ENCODE results near the gene GDPD1.
A peak's percentile ranks its signal among the peaks of the same experiment; 100 is the strongest.
"Not testable (repeated sequence)": the region's sequence is repeated elsewhere in the genome, so short reads cannot be mapped to it uniquely, and the experiment has no call there.

GDPD1 gene

DNA sequence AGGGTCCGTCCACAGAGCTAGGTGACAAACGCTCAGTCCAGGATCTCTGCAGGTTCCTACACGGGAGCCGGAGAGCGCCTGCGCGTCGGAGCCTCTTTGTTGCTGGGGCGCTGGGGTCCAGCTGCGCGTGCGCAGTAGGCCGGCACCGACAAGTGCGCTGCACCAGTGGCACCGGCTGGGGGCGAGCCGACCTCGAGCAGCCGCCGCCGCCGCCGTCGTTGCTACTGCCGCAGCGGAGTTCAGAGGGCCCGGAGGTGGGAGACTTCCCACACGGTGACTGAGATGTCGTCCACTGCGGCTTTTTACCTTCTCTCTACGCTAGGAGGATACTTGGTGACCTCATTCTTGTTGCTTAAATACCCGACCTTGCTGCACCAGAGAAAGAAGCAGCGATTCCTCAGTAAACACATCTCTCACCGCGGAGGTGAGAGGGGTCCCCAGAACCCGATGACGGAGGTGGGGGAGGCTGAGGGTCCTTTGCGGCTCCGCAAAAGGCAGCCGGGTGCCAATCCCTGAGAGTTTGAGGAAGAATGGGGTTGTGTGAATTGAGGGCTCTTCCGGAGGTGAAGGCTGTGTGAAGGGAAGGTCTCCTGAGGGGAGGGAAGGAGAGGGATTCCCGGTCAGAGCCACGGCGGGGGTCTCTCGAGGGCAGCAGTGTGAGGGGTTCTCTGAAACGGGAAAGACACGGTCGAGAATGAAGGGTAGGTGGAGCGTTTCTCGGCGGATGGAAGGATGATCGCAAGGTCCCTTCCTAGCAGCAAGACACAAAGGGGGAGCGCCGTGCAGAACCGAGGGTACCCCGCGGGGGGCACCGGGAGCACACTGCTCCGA is at the start of gene GDPD1:
Gene GDPD1 (plus strand): TSS at position 184 of the 831 bp plus-strand sequence. CDS start 99 bp downstream, at position 283.
- peak; percentile 89 to 99 (median 96) for DNase-seq
- intact Hi-C loops (cut with DNase I): loop anchor here (10.0 kb wide), 1 partner anchor 104 kb away; no protein-coding TSS in a partner anchor

DNA sequence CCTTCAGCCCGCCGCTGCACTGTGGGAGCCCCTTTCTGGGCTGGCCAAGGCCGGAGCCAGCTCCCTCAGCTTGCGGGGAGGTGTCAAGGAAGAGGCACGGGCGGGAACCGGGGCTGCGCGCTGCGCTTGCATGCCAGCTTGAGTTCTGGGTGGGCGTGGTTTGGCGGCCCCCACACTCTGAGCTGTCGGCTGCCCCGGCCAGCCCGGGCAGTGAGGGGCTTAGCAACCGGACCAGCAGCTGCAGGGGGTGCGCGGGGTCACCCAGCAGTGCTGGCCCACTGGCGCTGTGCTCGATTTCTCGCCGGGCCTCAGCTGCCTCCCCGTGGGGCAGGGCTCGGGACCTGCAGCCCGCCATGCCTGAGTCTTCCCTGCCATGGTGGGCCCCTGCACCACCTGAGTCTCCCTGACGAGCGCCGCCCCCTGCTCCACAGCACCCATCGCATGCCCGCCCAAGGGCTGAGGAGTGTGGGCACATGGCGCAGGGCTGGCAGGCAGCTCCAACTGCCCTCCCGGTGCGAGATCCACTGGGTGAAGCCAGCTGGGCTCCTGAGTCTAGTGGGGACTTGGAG is 47.8 kb upstream of the GDPD1 start:
- no peak for DNase-seq
- intact Hi-C loops (cut with DNase I): no loop called here

DNA sequence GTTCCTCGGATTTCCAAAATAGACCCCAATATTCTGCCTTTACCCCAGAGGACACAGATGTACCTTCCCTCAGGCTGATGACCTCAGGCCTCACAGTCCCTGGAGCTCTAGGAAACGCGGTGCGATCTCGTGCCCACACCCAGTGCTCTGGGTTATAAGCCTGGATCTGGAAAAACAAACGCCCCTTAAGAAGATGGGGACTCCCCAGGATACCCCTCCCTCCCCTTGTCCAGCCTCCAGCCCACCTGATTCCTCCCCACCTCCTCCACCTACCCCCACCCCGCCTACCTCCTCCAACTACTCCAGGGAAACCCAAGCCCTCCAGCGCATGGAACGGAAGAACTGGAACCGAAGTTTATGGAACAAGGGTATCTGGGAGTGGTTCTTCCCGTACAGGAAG is 45.6 kb upstream of the GDPD1 start:
- intact Hi-C loops (cut with DNase I): no loop called here

DNA sequence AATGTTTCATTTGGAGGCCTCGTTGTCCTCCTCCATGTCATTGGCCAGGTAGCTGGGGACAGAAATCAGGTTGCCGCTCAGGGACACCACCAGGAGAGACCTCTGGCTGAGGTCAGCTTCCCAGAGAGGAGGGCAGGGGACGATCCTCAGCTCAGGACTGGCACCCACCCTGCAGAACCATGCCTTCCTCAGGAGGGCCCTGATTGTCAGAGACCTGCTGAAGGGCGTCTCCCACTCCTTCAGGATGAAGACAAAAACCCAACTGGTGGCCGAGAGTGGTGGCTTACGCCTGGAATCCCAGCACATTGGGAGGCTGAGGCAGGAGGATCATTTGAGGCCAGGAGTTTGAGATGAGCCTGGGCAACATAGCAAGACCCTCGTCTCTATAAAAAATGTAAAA is 45.2 kb upstream of the GDPD1 start:
- DNase-seq: no peak
- intact Hi-C loops (cut with DNase I): no loop called here

More for the DNA sequence above, 45.6 kb upstream of the GDPD1 start:
- no peak for DNase-seq

DNA sequence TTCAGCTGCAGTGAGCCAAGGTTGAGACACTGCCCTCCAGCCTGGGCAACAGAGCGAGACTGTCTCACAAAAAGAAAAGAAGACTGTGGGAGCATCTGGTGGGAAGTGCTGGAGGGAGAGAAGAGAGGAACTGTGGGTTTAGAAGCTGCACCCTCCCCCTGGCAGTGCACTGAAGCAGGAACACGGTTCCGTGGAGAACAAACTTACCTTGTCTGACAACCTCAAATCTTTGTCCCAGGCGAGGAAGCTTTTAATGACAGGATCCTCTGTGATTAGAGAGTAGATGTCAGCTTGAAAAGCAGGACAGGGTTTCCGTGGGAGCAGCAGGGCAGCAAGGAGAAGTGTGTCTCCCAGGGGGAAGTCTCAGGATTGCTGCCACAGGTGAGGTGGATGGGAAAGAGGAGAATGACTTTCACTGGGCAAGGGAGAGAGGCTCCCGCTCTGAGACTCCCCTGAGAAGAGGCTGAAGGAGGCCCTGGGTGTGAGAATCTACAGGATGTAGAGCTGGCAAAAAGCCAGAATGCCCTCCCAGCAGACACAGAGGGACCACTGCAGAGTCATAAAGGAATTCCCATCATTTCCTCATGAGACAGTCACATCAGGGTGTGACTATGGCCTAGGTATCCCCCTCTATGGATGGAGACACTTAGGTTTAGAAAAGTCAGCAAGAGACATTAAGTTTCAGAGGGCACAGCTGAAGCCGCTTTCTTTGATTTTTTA is 41.9 kb upstream of the GDPD1 start:
- intact Hi-C loops (cut with DNase I): no loop called here

DNA sequence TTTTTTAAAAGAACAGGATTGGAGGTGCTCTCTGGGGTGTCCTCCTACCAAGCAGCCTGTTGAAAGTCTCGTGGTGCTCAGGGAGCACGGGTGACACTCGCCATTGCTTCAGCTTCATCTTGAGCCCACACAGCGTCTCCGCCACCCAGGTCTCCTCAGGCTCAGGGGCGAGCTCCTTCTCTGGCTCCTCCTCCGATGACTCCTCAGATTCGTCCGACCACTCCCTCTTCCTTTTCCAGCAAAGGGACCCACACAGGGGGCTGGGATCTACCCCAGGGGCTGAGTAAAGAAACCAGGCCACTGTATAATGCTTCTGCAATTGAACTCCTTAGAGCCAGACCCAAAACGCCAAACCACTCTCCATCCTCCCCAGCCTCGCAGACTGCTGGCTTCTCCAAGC is 40.7 kb upstream of the GDPD1 start:
- intact Hi-C loops (cut with DNase I); DNase-seq: not testable (repeated sequence)

More for the DNA sequence above, 41.9 kb upstream of the GDPD1 start:
- DNase-seq: peak in 1 of 42 donors; percentile 13

DNA sequence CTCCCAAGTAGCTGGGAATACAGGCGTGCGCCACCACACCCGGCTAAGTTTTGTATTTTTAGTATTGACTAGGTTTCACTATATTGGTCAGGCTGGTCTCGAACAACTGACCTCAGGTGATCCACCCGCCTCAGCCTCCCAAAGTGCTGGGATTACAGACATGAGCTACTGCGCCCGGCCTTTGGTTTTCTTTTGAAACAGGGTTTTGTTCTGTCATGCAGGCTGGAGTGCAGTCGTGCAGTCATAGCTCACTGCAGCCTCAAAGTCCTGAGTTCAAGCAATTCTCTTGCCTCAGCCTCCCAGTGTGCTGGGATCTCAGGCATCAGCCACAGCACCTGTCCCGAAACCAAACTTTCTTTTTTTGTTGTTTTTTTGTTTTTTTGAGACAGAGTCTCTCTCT is 39.7 kb upstream of the GDPD1 start:
- intact Hi-C loops (cut with DNase I): no loop called here

DNA sequence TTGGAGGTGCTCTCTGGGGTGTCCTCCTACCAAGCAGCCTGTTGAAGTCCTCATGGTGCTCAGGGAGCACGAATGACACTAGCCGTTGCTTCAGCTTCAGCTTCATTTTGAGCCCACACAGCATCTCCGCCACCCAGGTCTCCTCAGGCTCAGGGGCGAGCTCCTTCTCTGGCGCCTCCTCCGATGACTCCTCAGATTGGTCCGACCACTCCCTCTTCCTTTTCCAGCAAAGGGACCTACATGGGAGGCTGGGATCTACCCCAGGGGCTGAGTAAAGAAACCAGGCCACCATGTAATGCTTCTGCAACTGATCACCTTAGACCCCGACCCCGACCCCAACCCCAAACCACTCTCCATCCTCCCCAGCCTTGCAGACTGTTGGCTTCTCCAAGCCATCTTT is 38.8 kb upstream of the GDPD1 start:
- intact Hi-C loops (cut with DNase I): no loop called here
- DNase-seq: no peak

More for the DNA sequence above, 39.7 kb upstream of the GDPD1 start:
- DNase-seq: no peak

DNA sequence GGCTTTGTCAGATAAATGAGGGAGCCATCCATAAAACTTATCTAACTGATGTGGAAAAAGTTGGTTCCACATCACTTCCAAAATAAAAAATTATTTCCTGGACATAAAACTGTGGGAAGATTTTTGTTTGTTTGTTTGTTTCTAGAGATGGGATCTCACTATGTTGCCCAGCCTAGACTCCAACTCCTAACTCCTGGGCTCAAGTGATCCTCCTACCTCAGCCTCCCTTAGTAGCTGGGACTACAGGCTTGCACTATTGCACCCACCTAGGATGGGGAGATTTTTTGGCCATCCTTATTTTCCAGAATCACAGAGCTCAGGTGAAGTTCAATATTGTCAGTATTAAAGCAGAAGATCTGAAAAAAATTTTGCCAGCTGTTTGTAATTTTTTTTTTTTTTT is 34.3 kb upstream of the GDPD1 start:
- intact Hi-C loops (cut with DNase I): no loop called here

DNA sequence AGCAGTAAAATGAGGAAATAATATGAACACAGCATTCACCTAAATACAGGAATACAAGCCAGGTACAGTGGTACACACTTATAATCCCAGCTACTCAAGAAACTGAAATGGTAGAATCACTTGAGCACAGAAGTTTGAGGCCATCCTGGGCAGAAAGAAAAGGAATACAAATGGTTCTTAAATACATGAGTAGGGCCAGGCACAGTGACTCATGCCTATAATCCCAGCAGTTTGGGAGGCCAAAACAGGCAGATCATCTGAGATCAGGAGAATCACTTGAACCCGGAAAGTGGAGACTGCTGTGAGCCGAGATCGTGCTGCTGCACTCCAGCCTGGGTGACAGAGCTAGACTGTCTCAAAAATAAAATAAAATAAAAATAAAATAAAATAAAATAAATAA is 33.5 kb upstream of the GDPD1 start:
- intact Hi-C loops (cut with DNase I): no loop called here
- no peak for DNase-seq

More for the DNA sequence above, 34.3 kb upstream of the GDPD1 start:
- no peak for DNase-seq

DNA sequence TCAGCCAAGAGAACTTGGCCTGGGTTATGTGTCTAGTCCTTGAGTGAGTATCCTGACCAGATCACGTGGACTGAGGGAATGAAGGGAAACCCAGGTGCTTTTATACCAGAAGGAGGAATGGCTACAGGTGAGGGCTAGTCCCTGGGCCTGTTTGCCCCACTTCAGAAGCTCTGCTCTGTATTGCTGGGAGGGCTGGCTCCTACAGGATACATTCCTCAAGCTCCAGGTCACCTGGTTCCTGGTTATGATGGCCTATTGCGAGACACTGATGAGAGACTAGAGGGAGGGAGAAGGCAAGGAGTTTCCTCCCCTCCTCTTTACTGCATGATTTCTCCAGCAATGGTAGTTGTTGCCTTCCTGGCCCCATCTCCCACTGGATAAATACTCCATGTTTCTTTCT is 29.5 kb upstream of the GDPD1 start:
- DNase-seq: no peak
- intact Hi-C loops (cut with DNase I): no loop called here

DNA sequence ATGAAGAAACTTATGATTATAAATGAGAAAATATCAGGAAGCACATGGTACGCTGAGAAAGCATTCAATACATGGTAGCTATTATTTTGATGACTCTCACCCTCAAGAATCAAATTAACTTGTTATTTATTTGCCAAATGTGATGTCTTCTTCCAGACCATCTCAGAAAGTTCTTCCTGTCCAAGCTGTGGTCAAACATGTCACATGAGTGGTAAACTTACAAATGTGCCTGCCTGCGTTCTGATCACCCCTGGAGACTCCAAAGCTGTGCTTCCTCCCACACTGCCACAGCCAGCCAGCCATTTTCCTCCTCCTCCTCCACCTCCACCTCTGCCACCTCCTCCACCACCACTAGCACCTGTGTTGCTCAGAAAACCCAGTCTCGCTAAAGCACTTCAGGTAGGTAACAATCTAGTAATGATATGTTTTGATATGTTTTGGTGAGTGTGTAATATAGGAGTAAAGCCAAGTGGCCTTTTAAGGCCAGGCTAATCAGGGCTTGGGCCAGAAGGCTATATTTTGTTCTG is 26.9 kb upstream of the GDPD1 start:
- intact Hi-C loops (cut with DNase I): no loop called here
- DNase-seq: no peak

DNA sequence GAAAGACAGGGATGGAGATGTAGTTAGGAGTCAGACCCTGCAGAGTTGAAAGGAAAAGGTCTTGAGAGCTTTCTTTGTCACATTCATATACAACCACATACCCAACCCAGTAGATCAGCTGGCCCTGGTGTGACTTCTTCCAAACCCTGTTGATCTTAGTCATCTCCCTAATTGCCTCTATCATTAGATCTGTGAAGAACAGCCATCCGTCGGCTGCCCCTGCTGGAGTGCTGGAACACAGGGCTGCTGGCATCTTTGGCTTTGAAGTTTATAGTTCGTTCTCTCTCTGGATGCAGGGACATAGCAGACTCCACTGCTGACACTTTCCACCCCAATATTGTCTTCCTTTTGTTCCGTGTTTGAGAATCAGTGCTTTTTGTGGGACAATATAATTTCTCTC is 20.9 kb upstream of the GDPD1 start:
- DNase-seq: no peak
- intact Hi-C loops (cut with DNase I): no loop called here

DNA sequence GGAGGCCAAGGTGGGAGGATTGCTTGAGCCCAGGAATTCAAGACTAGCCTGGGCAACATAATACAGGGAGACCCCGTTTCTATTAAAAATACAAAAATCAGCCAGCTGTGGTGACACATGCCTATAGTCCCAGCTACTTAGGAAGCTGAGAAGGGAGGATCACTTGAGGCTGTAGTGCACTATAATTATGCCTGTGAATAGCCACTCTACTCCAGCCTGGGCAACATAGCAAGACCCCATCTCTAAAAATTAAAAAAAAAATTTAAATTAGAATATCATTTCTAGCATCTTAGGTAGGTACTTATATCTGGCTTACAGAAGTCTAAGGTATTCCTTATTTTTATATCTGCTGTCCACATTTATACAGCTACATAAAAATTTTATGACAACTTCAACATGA is 18.0 kb upstream of the GDPD1 start:
- DNase-seq: no peak
- intact Hi-C loops (cut with DNase I): no loop called here

DNA sequence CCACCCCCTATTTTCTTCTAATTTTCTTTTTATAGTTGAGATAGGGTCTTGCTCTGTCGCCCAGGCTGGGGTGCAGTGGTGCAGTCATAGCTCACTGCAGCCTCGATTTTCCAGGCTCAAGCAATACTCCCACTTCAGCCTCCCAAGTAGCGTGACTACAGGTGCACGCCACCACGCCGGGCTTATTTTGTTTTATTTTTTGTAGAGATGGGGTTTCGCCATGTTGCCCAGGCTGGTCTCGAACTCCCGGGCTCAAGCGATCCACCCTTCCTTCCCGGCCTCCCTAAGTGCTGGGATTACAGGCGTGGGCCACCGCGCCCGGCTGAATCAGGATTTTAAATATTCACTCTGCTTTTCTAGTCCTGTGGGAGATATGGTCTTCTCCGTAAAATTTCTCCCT is 941 bp upstream of the GDPD1 start:
- intact Hi-C loops (cut with DNase I): no loop called here
- no peak for DNase-seq

DNA sequence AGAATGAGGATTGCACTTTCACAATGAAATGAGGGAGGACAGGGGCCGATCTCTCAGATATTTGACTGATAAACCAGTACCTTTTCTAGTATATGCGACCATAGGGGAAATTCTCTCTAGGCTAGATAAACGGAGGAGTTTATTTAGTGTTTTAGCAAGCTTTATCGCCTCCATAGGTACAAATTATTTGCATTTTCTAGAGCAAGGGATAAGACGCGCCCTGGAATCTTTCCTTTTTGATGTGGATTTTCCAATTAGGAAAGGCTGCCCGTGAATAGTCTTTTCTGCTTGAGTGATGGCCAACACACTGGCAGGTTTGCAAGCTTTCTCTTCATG is 351 bp upstream of the GDPD1 start:
- intact Hi-C loops (cut with DNase I): loop anchor here (10.0 kb wide), 1 partner anchor 105 kb away; no protein-coding TSS in a partner anchor
- no peak for DNase-seq

DNA sequence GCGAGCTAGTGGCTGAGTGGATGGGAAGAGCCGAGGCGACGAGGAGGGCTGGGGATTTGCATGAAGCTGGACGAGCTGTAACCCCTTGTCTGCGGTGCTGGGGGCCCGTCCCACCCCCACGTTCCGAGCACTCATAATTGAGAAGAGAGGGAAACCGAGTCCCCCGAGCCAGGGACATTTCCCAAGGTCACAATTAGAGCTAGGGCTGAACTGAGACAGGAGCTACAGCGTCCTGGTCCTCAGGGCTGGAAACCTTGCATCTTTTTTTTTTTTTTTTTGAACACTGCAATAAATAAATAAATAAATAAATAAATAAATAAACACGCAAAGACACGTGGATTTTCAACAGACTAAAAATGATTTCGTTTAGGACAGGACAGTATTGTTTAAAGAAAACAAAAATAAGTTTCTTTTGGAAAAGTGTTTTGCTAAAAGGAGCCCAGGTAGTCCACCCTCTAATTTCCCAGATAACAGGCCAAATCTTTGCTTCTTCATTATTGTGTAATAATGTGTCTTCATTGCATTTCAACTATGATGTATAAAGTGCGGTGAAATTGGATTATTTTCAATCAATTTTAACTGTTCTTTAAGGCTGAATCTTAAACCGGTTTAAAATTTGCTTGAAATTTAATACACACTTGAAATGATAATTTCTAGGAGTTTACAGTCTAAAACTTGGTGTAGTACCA is 992 bp downstream of the GDPD1 start:
- peak in 23 of 42 donors; percentile 18 to 76 (median 53) for DNase-seq
- intact Hi-C loops (cut with DNase I): loop anchor here (10.0 kb wide), 1 partner anchor 103 kb away; no protein-coding TSS in a partner anchor

DNA sequence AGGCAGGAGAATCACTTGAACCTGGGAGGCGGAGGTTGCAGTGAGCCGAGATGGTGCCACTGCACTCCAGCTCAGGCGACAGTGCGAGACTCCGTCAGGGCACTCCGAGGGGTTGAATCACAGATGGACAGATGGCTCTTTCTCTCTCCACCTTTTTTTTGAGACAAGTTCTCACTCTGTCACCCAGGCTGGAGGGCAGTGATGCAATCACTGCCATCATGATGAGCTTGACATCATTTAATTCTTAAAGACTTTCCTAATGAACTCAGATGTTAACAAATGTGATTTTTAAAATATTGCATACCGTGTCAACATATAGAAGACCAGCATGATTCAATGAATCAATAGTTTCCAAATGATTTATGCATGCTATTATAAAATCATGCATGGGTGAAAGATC is 3.5 kb downstream of the GDPD1 start:
- intact Hi-C loops (cut with DNase I): loop anchor here (10.0 kb wide), 1 partner anchor 101 kb away; no protein-coding TSS in a partner anchor

DNA sequence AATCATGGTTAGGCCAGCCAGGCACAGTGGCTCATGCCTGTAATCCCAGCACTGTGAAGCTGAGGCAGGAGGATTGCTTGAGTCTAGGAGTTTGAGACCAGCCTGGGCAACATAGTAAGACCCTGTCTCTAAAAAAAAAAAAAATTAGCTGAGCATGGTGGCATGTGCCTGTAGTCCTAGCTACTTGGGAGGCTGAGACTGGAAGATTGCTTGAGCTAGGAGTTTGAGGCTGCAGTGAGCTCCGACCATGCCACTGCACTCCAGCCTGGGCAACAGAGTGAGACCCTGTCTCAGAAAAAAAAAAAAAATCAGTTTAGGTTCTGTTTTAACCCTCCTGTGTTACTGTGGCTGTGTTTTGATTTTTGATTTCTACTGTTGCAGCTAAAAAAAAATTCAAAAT is 8.3 kb downstream of the GDPD1 start:
- DNase-seq: not testable (repeated sequence)
- intact Hi-C loops (cut with DNase I): loop anchor here (10.0 kb wide), 1 partner anchor 96 kb away; no protein-coding TSS in a partner anchor

More for the DNA sequence above, 3.5 kb downstream of the GDPD1 start:
- no peak for DNase-seq

Measured in head of caudate nucleus (tissue), 42 donors.